HG03432 (cell line): ENCODE measurements around the gene SAMHD1.
A peak's percentile ranks its signal among the peaks of the same experiment; 100 is the strongest.
"Not testable (repeated sequence)": the region's sequence is repeated elsewhere in the genome, so short reads cannot be mapped to it uniquely, and the experiment has no call there.

Source experiments
- ATAC-seq: cut with Tn5 transposase; IDR thresholded peaks from one replicate; pipeline ENCODE4 v1.9.1; 2021; ENCODE audit warnings: mild to moderate bottlenecking, moderate library complexity; ENCODE audit not compliant: unreplicated experiment

SAMHD1 gene

GRCh38 chr20:36917943-36918342, 33.6 kb downstream of the SAMHD1 start:
- ATAC-seq: no peak

DNA sequence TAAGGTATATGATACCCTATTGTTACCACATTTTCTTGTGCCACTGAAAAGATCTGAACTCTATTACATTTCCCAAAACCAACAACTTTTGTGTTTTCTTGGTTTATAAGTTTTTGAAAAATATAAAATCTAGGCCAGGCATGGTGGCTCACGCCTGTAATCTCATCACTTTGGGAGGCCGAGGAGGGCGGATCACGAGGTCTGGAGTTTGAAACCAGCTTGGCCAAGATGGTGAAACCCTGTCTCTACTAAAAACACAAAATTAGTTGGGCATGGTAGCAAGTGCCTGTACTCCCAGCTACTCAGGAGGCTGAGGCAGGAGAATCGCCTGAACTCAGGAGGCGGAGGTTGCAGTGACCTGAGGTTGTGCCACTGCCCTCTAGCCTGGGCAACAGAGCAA, 34.3 kb downstream of the SAMHD1 start:
- no peak for ATAC-seq

DNA sequence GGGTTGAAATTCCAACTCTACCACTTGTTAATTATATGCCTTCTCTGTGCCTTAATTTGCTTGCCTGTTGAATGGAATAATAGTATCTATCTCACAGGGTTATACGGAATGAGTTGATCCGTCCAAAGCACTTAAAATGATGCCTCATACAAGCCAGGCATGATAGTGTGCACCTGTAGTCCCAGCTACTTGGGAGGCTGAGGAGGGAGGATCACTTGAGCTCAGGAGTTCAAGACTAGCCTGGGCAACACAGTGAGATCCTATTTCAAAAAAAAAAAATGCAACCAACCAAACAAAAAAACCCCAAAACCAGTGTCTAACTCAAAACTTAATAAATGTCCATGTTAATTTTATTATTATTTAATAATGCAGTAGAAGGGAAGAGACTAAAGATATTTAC, 35.3 kb downstream of the SAMHD1 start:
- no peak for ATAC-seq

DNA sequence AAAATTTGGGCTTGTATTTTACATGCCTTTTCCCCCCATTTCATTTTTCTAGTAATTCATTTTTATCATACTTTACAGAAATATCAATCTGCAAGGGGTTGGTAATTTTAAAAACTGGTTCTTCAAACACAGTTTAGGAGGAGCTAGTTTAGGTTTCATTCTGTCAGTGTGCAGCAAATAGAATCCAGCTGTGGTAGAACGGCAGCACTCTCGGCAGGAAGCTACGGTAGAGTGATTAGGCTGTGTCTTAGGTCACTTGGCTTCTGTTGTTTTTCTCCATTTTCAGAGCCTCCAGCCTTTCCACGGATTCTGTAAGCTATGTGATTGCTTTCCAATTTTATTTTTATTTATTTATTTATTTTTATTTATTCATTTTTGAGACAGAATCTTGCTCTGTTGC, 42.9 kb downstream of the SAMHD1 start:
- ATAC-seq: no peak

DNA sequence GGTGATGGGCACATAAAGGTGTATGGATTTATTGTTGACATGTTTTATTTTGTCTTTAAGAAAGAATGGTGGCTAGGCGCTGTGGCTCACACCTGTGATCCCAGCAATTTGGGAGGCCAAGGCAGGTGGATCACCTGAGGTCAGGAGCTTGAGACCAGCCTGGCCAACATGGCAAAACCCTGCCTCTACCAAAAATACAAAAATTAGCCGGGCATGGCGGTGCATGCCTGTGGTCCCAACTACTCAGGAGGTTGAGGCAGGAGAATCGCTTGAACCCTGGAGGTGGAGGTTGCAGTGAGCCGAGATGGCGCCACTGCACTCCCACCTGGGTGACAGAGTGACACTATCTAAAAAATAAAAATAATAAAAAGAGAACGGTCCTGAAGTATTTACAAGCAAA, 45.4 kb downstream of the SAMHD1 start:
- ATAC-seq: not testable (repeated sequence)

GRCh38 chr20:36905566-36905965, 45.9 kb downstream of the SAMHD1 start:
- ATAC-seq: not testable (repeated sequence)

- no peak for ATAC-seq
Measured at GRCh38 chr20:36904690-36905089, 46.8 kb downstream of the SAMHD1 start.

DNA sequence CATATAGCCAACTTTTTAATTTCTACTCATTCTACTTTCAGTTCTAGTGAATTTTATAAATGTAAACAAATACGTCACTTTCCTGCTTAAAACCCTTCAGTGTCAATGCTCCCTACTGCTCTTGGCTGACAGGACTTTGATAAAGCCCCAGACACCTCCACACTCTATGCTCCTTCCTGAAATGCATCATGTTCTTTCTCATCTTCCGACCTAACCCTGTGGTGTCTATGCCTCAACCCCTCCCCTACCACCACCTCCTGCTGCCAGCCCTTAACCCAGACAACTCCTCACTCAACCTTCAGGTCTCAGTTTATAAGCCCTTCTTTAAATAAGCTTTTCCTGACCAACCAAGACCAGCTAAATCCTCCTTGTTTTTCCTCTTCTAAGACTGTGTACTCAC, 56.5 kb downstream of the SAMHD1 start:
- no peak for ATAC-seq

DNA sequence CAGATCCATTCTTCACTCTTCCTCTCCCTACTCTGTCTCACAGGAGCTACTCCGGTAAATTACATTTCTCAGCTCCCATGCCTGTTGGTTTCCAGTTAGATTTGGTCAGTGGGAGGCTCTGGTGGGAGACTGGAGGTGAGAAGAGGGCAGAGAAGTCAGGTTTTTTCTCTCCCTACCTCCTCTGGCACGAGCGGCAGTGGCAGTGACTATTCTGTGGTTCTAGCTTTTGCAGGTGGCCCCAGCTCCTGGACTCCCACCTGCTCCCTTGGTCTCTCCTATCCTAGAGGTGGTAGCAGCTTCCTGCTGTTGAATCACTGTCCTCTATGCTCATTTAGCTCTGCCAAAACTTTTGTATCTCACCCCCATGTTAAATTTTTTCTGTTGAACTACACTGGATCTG, 57.7 kb downstream of the SAMHD1 start:
- no peak for ATAC-seq

DNA sequence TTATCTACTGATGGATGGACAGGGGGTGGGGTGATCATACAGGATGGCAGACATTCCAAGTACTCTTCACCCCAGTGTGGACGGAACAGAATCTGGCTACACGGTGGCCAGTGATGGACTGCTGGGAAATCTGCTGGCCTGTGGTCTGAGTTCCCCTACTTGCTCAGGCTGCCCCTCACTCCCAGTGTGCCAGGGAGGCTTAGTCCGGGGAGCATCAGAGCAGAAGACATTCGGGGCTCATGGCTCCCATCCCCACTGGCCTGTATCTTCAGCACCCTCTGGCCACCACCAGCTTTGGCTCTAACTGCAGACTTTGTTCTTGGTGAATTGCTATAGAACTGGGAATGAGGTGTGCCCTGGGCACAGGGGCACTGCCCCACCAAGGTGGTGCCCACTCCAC, 60.3 kb downstream of the SAMHD1 start:
- ATAC-seq: no peak

DNA sequence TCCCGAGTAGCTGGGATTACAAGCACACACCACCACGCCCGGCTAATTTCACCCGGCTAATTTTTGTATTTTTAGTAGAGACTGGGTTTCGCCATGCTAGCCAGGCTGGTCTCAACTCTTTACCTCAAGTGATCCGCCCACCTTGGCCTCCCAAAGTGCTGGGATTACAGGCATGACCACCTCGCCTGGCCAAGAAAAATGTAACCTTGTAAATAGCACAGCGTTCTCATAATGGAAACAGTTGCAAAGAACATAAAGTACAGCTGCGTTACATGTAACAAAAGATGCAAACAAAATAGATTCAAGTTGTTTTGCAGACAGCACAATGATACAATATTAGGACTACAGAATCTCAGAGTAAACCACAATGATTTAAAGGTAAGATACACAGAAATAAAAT, 60.9 kb downstream of the SAMHD1 start:
- ATAC-seq: no peak

DNA sequence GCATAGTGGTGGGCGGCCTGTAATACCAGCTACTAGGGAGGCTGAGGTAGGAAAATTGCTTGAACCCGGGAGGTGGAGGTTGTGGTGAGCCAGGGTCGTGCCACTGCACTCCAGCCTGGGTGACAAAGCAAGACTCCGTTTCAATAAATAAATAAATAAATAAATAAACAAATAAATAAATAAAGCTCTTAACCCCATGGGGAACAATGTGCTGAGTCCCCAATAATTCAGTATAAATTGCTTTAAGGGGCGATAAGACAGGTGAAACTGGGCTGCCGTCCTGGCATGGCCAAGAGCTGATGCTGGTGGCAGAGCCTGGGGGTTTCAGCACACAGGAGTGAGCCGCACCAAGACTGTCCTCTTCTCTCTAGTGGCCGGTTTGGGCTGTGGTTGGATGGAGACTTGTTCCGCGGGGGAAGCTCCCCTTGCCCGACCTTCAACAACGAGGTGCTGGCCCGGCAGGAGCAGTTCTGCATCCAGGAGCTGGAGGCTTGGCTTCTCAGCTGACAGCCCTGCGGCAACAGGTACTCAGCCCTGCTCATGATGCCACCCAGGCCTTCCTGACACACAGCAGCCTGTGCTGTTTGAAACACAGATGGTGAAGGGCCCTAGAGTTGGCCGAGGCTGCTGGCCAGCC, 62.5 kb downstream of the SAMHD1 start:
- no peak for ATAC-seq

DNA sequence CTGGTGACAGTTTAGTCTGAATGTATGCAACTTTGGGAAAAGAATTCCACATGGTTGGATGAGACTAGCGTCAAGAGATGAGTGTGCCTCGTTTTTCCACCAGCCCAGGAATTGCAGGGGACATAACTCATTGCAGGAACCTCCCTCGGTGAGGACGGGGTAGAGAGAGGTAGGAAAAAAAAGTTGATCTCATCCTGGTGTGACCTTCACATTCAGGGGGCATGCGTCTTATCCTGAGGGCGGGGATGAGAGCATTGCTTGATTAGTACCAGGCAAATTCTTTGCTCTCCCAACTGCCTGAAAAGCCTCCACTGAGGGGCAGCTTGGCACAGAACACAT, 63.8 kb downstream of the SAMHD1 start:
- no peak for ATAC-seq

DNA sequence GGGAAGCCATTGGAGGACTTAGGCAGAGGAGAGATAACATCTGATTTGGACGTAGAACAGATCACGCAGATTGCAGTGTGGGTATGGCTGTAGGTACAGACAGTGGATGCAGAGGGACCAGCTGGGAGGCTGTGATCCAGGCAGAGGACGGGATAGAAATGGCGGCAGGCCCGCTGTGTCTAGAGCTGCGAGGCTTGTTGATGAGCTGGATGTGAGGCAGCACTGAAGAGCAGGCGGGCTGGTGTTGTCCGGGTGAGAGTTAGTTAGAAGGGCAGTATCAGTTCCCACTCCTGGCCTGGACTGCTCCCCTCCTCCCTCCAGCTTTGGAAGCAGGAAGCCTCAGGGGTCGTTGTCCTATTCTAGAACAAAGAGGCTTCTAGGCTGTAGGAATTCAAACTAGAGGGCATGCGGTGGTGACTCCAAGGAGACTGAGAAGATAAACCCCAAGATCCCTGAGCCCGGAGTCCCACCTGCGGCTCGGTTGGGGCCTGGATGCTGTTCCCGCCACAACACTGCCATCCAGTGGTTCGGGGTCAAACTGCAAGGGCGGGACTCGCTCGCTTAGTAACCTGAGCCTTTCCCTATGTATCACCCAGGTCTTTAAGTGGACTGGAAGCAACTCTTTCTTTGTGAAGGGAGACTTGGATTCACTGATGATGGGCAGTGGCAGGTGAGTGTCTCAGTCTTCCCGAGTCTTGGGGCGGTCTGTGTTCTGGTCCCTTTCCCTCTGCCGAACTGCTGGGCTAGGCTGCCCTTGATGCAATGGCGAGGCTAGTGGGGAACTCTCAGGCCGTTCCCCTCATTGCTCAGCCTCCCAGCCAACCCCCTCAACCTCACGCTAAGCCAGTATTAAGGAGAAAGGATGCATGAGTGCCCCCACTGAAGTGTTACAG, 64.4 kb downstream of the SAMHD1 start:
- peak; percentile 49 for ATAC-seq

- ATAC-seq: no peak
Measured at GRCh38 chr20:36885356-36885755, 66.2 kb downstream of the SAMHD1 start.

GRCh38 chr20:36883977-36884535, 67.5 kb downstream of the SAMHD1 start:
- ATAC-seq: no peak

GRCh38 chr20:36881888-36882287, 69.6 kb downstream of the SAMHD1 start:
- no peak for ATAC-seq

DNA sequence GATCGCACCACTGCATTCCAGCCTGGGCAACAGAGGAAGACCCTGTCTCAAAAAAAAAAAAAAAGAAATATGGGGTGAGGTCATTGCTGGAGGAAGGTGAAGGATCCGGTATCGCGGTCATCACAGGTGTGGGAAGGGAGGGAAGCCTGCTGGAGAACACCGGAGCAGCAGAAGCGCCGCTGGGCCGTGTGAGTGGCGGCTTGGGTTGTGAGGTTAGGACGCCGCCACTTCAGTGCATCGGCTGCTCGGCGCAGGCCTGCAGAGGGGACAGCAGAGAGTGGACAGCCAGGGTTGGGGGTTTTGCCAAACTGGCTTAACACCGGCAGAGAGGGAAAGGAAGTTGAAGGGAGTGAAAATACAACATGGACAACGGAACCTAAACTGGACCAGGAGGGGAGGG, 70.2 kb downstream of the SAMHD1 start:
- ATAC-seq: no peak

DNA sequence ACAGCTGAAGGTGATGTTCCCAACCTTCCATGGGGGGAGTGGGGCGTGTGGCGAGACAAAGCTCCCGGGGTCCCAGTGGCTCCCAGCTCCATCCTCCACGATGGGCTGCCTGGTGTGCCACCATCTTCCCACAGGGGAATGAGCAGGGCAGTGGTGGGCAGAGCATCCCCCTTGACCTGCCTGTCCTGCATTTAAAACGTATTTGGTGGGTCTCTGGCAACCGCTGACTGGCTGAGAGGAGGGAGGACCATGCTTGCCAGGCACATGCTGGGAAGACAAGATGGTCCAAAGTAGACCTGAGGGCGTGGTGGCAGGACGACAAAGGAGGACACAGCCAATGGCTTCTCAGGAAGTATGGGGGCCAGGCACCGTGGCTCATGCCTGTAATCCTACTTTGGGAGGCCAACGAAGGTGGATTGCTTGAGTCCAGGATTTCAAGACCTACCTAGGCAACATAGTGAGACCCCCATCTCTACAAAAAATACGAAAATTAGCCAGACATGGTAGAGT, 70.7 kb downstream of the SAMHD1 start:
- no peak for ATAC-seq

- no peak for ATAC-seq
Measured at GRCh38 chr20:36878941-36879340, 72.6 kb downstream of the SAMHD1 start.

DNA sequence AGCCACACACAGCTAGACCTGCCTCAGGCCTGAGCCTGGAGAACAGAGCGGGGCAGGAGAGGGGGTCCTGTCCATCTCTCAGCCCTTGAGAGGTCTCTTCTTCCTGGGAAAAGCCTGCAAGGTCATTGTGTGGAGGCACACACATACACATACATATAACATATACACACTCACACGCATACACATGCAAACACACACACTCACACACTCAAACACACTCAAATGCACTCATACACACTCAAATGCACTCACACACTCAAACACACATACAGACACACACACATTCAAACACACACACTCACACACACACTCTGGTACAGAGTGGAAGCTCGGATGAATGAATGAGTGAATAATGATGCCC, 75.1 kb downstream of the SAMHD1 start:
- no peak for ATAC-seq
